Naive thymus-derived CD4-positive, alpha-beta T cell (primary cell): Measurements from ENCODE around the gene ATF6. TPM values are rescaled to one million over a fixed set of nuclear protein-coding genes. Genes with fewer than 3 reads are reported as not detected.
A peak's percentile ranks its signal among the peaks of the same experiment; 100 is the strongest.

ENCODE experiments used
- ATAC-seq: fragments of 150-1000 bp; cut with Tn5 transposase; 2 replicates; pipeline ENCODE4 v1.10.0; 2021; ENCODE audit warnings: mild to moderate bottlenecking, moderate library complexity
- CTCF ChIA-PET: fragments of 350-600 bp; sonication (Branson Sonifier 250); formaldehyde crosslinking; loops from one replicate; lab custom pipeline; 2021; ENCODE audit warnings: antibody characterized with exemption; lab: Charles Lee
- POLR2A ChIA-PET: fragments of 350-600 bp; sonication (Branson Sonifier 250); formaldehyde crosslinking; loops from one replicate; lab custom pipeline; 2021; ENCODE audit warnings: antibody characterized with exemption, inconsistent platforms; lab: Charles Lee
- DNase-seq, 9 donors: peaks; one replicate each; pipeline versions ENCODE4 v3.0.0 to v3.0.0-alpha.2; 2020 to 2022; ENCODE audit warnings: mixed read lengths in 1 of 9
- H3K27ac ChIP-seq: one replicate; pipeline ENCODE4 v1.7.0; 2013; ENCODE audit warnings: mild to moderate bottlenecking, low read depth, low read length, moderate library complexity
- H3K27me3 ChIP-seq, 2 donors: one replicate each; pipeline ENCODE4 v1.7.0; 2013; ENCODE audit warnings: low read length in 2 of 2, mild to moderate bottlenecking in 2 of 2, moderate library complexity in 2 of 2; ENCODE audit not compliant: control insufficient read depth in 2 of 2, insufficient read depth in 2 of 2
- H3K36me3 ChIP-seq, 3 experiments: 1 replicate in 2 of 3; 2 replicates in 1 of 3; pipeline ENCODE4 v1.7.0; 2013; ENCODE audit warnings: low read length in 3 of 3, mild to moderate bottlenecking in 3 of 3, moderate library complexity in 1 of 3; ENCODE audit not compliant: insufficient read depth in 3 of 3, control insufficient read depth in 2 of 3
- H3K4me1 ChIP-seq, 2 donors: one replicate each; pipeline ENCODE4 v1.7.0; 2013; ENCODE audit warnings: low read length in 2 of 2, mild to moderate bottlenecking in 2 of 2, moderate library complexity in 1 of 2; ENCODE audit not compliant: control insufficient read depth in 2 of 2, insufficient read depth in 2 of 2
- H3K4me3 ChIP-seq: 2 replicates; pipeline ENCODE4 v1.7.0; 2013; ENCODE audit warnings: mild to moderate bottlenecking, low read length
- H3K9me3 ChIP-seq, 3 experiments: 1 replicate in 2 of 3; 2 replicates in 1 of 3; pipeline ENCODE4 v1.7.0; 2013; ENCODE audit warnings: low read length in 3 of 3; ENCODE audit not compliant: control insufficient read depth in 2 of 3
- H3K27ac Mint-ChIP-seq, 9 donors: one replicate each; pipeline ENCODE4 v1.8.0; 2020 to 2022; ENCODE audit warnings: mixed read lengths in 9 of 9, mild to moderate bottlenecking in 8 of 9, moderate library complexity in 5 of 9, inconsistent platforms in 2 of 9
- H3K27me3 Mint-ChIP-seq, 5 donors: one replicate each; pipeline ENCODE4 v1.8.0; 2021 to 2022; ENCODE audit warnings: mixed read lengths in 5 of 5, mild to moderate bottlenecking in 1 of 5
- H3K36me3 Mint-ChIP-seq, 5 donors: one replicate each; pipeline ENCODE4 v1.8.0; 2020 to 2022; ENCODE audit warnings: mixed read lengths in 5 of 5, mild to moderate bottlenecking in 3 of 5, inconsistent platforms in 1 of 5
- H3K4me1 Mint-ChIP-seq, 7 donors: one replicate each; pipeline ENCODE4 v1.8.0; 2020 to 2022; ENCODE audit warnings: mixed read lengths in 7 of 7, mild to moderate bottlenecking in 3 of 7, inconsistent platforms in 1 of 7
- H3K4me3 Mint-ChIP-seq, 10 donors: one replicate each; pipeline ENCODE4 v1.8.0; 2020 to 2022; ENCODE audit warnings: mild to moderate bottlenecking in 10 of 10, mixed read lengths in 10 of 10, moderate library complexity in 6 of 10, inconsistent platforms in 2 of 10
- H3K9me3 Mint-ChIP-seq, 11 donors: one replicate each; pipeline ENCODE4 v1.8.0; 2020 to 2022; ENCODE audit warnings: mixed read lengths in 11 of 11, mild to moderate bottlenecking in 4 of 11, inconsistent platforms in 1 of 11, moderate library complexity in 1 of 11
- intact Hi-C, 2 donors: fragments of 100-400 bp; cut with micrococcal nuclease; formaldehyde crosslinking; loops; one replicate each; pipeline ENCODE4 v1.15.1; 2023
- polyA plus RNA-seq, 2 donors: library from polyadenylated mRNA; unstranded; fragments of 300-500 nt; fragmentation: Illumina TruSeq; gene quantifications; one replicate each; pipeline ENCODE4 v1.2.3, GENCODE V29; 2021
- total RNA-seq, 6 experiments: library from RNA in 5 of 6; stranded (reverse) in 5 of 6; gene quantifications; 1 replicate in 5 of 6; 2 replicates in 1 of 6; pipeline ENCODE4 v1.2.3 and lab custom pipeline; 2021 to 2026

The ATF6 gene
- total and polyA plus RNA-seq, 7 experiments from 2014 or later, result 17.9 to 27.5 (median 22.5) TPM

GRCh38 chr1:161928056-161928455 is 161.9 kb downstream of the ATF6 start:
- DNase-seq, result no peak
- H3K27me3 ChIP-seq, result no peaks in the 10 kb centered on the region
- CTCF ChIA-PET, result no interaction called here
- Mint-ChIP-seq H3K4me1 (peaks cover 4 to 79% (median 64%) of the 10 kb centered on the region in 7 donors), H3K27me3 (no peaks in the 10 kb centered on the region), H3K4me3 (no peak overlapping the region), H3K27ac (peak overlapping the region in 1 of 9 donors; percentile 37), H3K36me3 (peaks cover 0 to 55% (median 29%) of the 10 kb centered on the region in 5 donors), H3K9me3 (peaks cover 0 to 2% (median 0%) of the 10 kb centered on the region in 11 donors)
- POLR2A ChIA-PET, result no interaction called here
- no peak overlapping the region for H3K4me3 ChIP-seq
- intact Hi-C loops, result no loop called here
- H3K9me3 ChIP-seq, result no peaks in the 10 kb centered on the region
- H3K27ac ChIP-seq, result no peak overlapping the region
- peaks cover 0 to 13% of the 10 kb centered on the region in 2 donors for H3K4me1 ChIP-seq
- H3K36me3 ChIP-seq, result peaks cover 0 to 4% (median 0%) of the 10 kb centered on the region in 3 experiments
- ATAC-seq, result no peak

- Mint-ChIP-seq H3K27ac (peak overlapping the region in 5 of 9 donors; percentile 5 to 66 (median 23)), H3K4me3 (peak overlapping the region in 1 of 10 donors; percentile 18), H3K36me3 (peaks cover 0 to 46% (median 26%) of the 10 kb centered on the region in 5 donors), H3K27me3 (no peaks in the 10 kb centered on the region), H3K9me3 (peaks cover 0 to 2% (median 0%) of the 10 kb centered on the region in 11 donors), H3K4me1 (peaks cover 12 to 81% (median 55%) of the 10 kb centered on the region in 7 donors)
- ATAC-seq (no peak), DNase-seq (no peak)
- Histone ChIP-seq H3K9me3 (no peaks in the 10 kb centered on the region), H3K27ac (no peak overlapping the region), H3K4me1 (peaks cover 8 to 23% of the 10 kb centered on the region in 2 donors), H3K4me3 (no peak overlapping the region), H3K36me3 (peaks cover 0 to under 1% (median 0%) of the 10 kb centered on the region in 3 experiments), H3K27me3 (no peaks in the 10 kb centered on the region)
- ChIA-PET POLR2A (interaction anchor here (0.6 to 1.4 kb wide), 2 partner anchors 8 to 10 kb away, joined by 3 to 4 read pairs; no protein-coding TSS in a partner anchor), CTCF (interaction anchor here (0.7 to 1.2 kb wide), 5 partner anchors 14 to 108 kb away, joined by 3 to 4 read pairs (median 3); no protein-coding TSS in a partner anchor)
- intact Hi-C loops, result no loop called here
Measured at GRCh38 chr1:161929137-161929536, 163.0 kb downstream of the ATF6 start.

GRCh38 chr1:161930064-161930463 is 163.9 kb downstream of the ATF6 start:
- Histone ChIP-seq H3K36me3 (no peaks in the 10 kb centered on the region), H3K4me1 (peaks cover 17 to 31% of the 10 kb centered on the region in 2 donors), H3K27ac (no peak overlapping the region), H3K4me3 (no peak overlapping the region), H3K27me3 (no peaks in the 10 kb centered on the region), H3K9me3 (no peaks in the 10 kb centered on the region)
- Mint-ChIP-seq H3K4me3 (peak overlapping the region in 3 of 10 donors; percentile 18 to 25 (median 24)), H3K36me3 (peaks cover 0 to 37% (median 25%) of the 10 kb centered on the region in 5 donors), H3K27me3 (no peaks in the 10 kb centered on the region), H3K9me3 (peaks cover 0 to 2% (median 0%) of the 10 kb centered on the region in 11 donors), H3K4me1 (peaks cover 22 to 86% (median 52%) of the 10 kb centered on the region in 7 donors), H3K27ac (peak overlapping the region in 5 of 9 donors; percentile 8 to 41 (median 20))
- CTCF ChIA-PET, result interaction anchor here (1.2 kb wide), 2 partner anchors 15 to 32 kb away, joined by 3 to 4 read pairs; no protein-coding TSS in a partner anchor
- POLR2A ChIA-PET, result interaction anchor here (0.9 to 1.4 kb wide), 2 partner anchors 11 to 12 kb away, joined by 4 read pairs; no protein-coding TSS in a partner anchor
- intact Hi-C loops, result no loop called here
- ATAC-seq, result no peak
- DNase-seq, result no peak

GRCh38 chr1:161932668-161933067 is 166.5 kb downstream of the ATF6 start:
- Histone ChIP-seq H3K4me1 (peaks cover 25 to 48% of the 10 kb centered on the region in 2 donors), H3K27ac (no peak overlapping the region), H3K4me3 (no peak overlapping the region), H3K9me3 (no peaks in the 10 kb centered on the region), H3K36me3 (no peaks in the 10 kb centered on the region), H3K27me3 (no peaks in the 10 kb centered on the region)
- Mint-ChIP-seq H3K27me3 (no peaks in the 10 kb centered on the region), H3K36me3 (peaks cover 0 to 24% (median 18%) of the 10 kb centered on the region in 5 donors), H3K9me3 (peaks cover 0 to 2% (median 0%) of the 10 kb centered on the region in 11 donors), H3K4me1 (peaks cover 26 to 78% (median 36%) of the 10 kb centered on the region in 7 donors), H3K4me3 (peak overlapping the region in 6 of 10 donors; percentile 5 to 61 (median 50)), H3K27ac (peak overlapping the region in 8 of 9 donors; percentile 73 to 93 (median 87))
- POLR2A ChIA-PET, result interaction anchor here (3.9 kb wide), 1 partner anchor 8 kb away, joined by 25 read pairs; no protein-coding TSS in a partner anchor
- no peak for DNase-seq
- ATAC-seq, result no peak
- CTCF ChIA-PET, result interaction anchor here (0.6 to 0.7 kb wide), 2 partner anchors 160 to 168 kb away, joined by 3 read pairs; no protein-coding TSS in a partner anchor
- intact Hi-C loops, result no loop called here

DNA sequence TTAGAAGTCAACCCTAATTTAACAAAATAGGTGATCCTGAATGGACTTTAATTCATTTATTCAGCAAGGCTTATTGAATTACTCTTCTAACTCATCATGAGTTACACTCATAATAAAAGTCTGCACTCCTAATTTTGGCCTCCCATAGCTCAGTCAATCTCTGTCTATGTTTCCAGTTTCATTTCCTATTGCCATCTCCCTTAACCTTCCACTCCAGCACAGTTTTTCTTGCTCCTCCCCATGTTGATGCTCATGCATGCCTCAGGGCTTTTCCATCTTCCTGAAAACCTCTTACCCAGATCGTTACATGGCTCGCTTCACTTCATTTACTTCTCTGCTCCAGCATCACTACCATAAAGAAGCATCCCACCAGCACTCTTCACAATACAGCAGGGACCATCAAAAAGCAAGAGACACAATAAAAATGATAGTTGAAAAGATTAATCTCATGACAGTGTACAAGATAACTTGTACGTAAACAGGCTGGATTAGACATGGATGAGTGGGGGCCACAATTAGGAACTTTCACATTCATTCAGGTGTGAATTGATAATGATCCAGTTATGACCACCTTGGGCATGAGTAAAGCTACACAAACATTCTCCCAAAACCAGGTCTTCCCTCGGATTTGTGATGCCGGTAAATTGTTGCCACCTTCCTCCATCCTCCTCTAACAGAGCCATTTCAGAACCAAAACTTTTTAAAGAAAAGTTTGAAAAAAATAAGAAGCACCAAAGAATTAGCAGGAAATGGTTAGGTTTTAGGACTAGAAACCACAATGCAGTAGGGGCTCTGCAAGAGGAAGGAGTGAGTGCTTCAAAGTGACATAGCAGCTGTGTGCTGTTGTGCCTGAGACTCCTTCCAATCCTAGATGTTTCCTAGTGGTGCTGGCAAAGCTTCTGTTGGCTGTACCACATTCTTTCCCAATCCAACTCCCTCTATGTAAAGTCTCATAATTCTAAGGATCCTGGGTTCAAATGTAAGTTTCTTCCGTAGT is 167.8 kb downstream of the ATF6 start:
- CTCF ChIA-PET, result interaction anchor here (0.5 to 1.0 kb wide), 4 partner anchors 10 to 52 kb away, joined by 3 to 4 read pairs (median 4); no protein-coding TSS in a partner anchor
- no peaks in the 10 kb centered on the region for H3K9me3 ChIP-seq
- H3K27ac ChIP-seq, result peak overlapping the region; percentile 46
- intact Hi-C loops, result loop anchor here (1.0 to 2.0 kb wide), 5 partner anchors 11 to 29 kb away; no protein-coding TSS in a partner anchor
- Mint-ChIP-seq H3K4me1 (peaks cover 16 to 73% (median 33%) of the 10 kb centered on the region in 7 donors), H3K4me3 (peak overlapping the region; percentile 51 to 80 (median 68)), H3K9me3 (peaks cover 0 to 2% (median 0%) of the 10 kb centered on the region in 11 donors), H3K27me3 (no peaks in the 10 kb centered on the region), H3K27ac (peak overlapping the region; percentile 44 to 95 (median 88)), H3K36me3 (peaks cover 0 to 22% (median 17%) of the 10 kb centered on the region in 5 donors)
- ATAC-seq, result peak; percentile 91
- POLR2A ChIA-PET, result interaction anchor here (0.8 to 3.9 kb wide), 7 partner anchors 10 to 90 kb away, joined by 3 to 25 read pairs (median 3); partner anchors contain the start of gene OLFML2B
- peak overlapping the region; percentile 7 for H3K4me3 ChIP-seq
- no peaks in the 10 kb centered on the region for H3K27me3 ChIP-seq
- no peaks in the 10 kb centered on the region for H3K36me3 ChIP-seq
- peaks cover 25 to 51% of the 10 kb centered on the region in 2 donors for H3K4me1 ChIP-seq
- DNase-seq, result peak in 7 of 9 donors; percentile 31 to 73 (median 68)

GRCh38 chr1:161935264-161935663 is 169.1 kb downstream of the ATF6 start:
- peaks cover 0 to 14% (median 9%) of the 10 kb centered on the region in 5 donors for H3K36me3 Mint-ChIP-seq
- CTCF ChIA-PET, result no interaction called here
- H3K9me3 Mint-ChIP-seq, result peaks cover 0 to 2% (median 0%) of the 10 kb centered on the region in 11 donors
- DNase-seq (peak in 7 of 9 donors; percentile 9 to 31 (median 22)), ATAC-seq (no peak)
- Histone ChIP-seq H3K4me1 (peaks cover 25 to 51% of the 10 kb centered on the region in 2 donors), H3K27me3 (no peaks in the 10 kb centered on the region), H3K36me3 (no peaks in the 10 kb centered on the region), H3K27ac (peak overlapping the region; percentile 46), H3K4me3 (peak overlapping the region; percentile 7), H3K9me3 (no peaks in the 10 kb centered on the region)
- POLR2A ChIA-PET, result interaction anchor here (0.6 to 3.9 kb wide), 4 partner anchors 11 to 122 kb away, joined by 3 to 25 read pairs (median 4); partner anchors contain the start of gene OLFML2B
- H3K27me3 Mint-ChIP-seq, result no peaks in the 10 kb centered on the region
- H3K27ac Mint-ChIP-seq, result peak overlapping the region in 8 of 9 donors; percentile 82 to 95 (median 90)
- intact Hi-C loops, result loop anchor here (2.0 kb wide), 2 partner anchors 20 to 28 kb away; no protein-coding TSS in a partner anchor
- peak overlapping the region in 9 of 10 donors; percentile 23 to 78 (median 65) for H3K4me3 Mint-ChIP-seq
- H3K4me1 Mint-ChIP-seq, result peaks cover 3 to 60% (median 31%) of the 10 kb centered on the region in 7 donors
